Activated CD4-positive, CD25-positive, alpha-beta regulatory T cell treated with anti-CD3 and anti-CD28 coated beads, Interleukin-2, amount 50 U/mL, for 72 hours (primary cell): ENCODE results near the gene NFIC.
A peak's percentile ranks its signal among the peaks of the same experiment; 100 is the strongest.
"Not testable (repeated sequence)": the region's sequence is repeated elsewhere in the genome, so short reads cannot be mapped to it uniquely, and the experiment has no call there.

Source experiments
- DNase-seq: peaks from one replicate; pipeline ENCODE4 v3.0.0; 2021

NFIC gene

DNA sequence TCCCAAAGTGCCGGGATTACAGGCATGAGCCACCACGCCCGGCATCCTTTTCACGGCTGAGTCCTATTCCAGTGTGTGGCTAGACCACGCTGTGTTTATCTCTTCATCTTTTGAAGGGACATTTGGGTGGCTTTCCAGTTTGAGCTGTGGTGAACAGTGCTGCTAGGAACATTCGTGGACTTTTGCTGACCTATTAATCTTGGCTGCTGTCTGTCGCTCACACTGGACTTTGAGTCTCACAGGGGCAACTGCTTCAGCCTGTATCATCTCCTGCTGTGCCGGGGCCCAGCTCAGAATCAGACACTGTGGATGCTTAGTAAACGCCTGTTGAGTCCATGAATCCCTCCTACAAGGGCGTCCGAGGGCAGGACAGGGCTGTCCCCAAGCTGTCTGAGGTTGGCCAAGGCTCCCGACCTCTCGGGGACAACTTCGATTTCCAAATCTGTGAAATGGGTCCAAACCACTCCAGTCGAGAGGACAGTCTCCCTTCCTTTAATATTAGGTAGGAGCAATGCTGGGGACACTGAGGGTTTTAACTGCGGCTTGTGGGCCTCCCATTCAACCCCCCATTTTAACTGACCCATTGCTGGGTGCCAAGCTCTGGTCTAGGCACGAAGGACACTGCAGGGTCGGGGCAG, 65.5 kb downstream of the NFIC start:
- no peak for DNase-seq

DNA sequence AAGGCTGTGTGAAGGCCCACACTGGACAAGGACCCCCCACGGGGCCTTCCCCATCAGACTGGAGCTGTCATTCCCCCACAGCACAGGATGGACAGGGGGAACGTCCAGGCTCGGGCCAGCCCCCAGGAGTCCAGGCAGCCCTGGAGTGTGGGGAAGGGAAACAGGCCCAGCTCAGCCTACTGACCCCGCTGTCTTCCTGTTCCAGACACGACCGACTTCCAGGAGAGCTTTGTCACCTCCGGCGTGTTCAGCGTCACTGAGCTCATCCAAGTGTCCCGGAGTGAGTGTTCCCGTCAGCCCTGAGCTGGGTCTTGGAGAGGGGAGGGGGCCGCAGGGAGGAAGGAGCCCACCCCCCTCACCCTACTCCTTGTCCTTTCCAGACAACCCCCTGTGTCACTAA, 66.9 kb downstream of the NFIC start:
- DNase-seq: no peak

DNA sequence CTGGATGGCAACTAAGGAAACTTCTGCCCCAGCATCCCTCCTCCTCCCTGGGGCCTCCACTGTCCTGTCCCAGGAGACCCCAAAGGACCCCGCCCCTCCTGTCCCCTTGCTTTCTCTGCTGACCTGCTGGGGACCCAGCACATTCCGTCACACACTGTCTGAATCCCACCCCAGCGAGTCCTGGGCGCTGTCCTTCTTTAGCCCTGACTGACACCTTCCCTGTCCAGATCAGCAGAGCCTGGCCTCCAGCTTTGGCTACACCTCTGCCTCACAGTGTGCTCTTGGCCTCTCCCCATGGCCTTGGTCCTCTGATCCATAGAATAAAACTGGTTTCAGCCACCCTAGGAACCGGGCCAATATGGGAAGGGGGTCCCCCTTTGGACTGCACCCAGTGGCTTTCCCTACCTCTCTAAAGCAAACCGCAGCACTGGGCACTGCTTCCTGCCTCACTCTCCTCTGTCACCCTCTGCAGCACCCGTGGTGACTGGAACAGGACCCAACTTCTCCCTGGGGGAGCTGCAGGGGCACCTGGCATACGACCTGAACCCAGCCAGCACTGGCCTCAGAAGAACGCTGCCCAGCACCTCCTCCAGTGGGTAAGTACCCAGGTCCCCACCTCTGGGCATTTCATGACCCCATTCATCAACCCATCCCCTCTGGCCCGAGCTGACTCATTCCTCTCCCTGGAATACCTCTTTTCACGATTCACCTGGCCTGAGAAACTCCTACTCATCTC, 67.6 kb downstream of the NFIC start:
- no peak for DNase-seq

DNA sequence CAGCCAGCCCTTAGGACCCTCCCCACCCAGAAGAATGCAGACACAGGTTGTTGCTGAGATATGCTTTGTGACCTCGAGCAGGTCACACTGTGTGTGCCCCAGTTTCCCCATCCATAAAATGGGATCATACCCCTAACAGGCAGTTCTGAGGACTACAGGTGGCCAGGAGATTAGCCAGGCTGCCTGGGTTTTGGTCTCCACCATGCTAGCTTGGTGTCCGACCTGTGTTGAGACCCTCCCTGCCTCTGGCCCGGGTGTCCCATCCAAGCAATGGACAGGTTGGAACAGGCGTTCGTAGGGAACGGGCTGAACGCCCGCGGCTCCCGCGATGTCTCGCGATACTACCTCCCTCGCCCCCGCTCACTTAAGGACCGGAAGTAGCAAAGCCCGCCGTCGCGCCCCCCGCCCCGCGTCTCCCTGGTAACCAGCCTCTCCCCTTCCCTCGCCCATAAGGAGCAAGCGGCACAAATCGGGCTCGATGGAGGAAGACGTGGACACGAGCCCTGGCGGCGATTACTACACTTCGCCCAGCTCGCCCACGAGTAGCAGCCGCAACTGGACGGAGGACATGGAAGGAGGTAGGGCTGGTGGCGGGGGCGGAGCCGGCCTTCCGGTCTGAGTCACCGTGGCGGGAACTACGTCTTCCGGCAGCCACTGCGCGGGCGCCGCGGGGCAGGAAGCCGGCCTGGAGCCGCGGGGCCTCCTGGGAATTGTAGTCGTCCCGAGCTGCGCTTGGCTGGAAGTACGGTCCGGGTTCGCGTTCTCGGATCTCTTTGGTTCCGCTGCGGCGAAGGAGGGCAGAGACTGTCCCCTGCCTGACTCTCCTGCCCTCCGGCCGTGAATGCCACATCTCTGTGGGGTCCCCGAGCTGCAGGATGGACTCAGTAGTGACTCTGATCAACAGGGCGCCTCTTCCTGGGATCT, 68.5 kb downstream of the NFIC start:
- DNase-seq: peak; percentile 98

DNA sequence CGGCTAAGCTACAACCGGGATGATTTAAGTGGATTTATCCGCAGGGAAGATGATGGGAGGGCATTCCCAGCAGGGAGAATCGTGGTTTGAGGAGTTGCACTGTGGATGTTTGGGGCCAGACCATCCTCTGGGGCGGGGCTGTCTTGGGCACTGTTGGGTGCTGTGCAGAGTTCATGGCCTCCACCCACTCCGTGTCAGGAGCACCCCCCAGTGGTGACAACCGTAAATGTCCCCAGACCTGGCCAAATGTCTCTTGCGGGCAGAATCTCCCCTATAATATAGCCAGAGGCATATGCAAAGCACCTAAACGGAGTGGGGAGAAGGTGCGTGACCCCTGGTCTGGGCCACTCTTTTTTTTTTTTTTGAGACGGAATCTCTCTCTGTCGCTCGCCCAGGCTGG, 73.7 kb downstream of the NFIC start:
- DNase-seq: peak; percentile 61

DNA sequence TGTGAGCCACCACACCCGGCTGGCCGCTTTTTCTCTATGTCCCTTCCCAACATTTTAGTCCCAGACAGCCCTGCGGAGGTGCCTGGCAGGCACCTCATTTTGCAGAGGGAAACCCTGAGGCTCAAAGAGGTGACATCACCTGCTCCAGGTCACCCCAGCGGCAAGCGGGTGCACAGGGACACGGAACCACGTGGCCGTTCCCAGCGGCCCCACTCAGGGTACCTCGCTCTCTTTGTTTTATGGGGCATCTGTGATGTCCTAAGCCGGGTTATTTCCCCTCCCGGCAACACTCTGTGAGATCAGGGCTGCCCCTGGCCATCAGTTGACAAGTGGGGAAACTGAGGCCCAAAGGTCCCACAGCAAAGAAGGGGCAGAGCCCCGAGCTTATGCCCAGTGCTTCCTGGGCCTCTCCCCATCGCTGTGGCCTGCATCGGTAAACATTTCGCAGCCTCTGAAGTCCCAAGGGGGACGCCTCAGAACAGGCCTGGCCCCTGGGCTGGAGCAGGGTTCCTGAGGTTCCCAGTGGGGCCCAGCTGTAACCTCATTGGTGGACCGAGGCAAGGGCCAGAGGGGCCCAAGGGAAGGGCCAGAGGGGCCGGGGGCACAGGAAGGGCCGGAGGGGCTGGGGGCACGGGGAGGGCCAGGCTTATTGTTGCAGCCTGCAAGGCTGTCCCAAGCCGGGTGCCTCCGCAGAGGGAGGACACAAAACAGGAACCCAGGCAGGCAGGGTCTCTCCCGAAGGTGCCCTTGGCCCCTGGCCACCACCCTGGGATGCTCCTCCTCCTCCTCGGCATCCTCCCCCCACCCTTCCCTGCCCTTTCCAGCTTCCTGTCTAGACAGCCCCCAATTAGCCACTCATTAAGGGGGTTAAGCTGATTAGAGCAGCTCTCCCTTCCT, 75.0 kb downstream of the NFIC start:
- no peak for DNase-seq

DNA sequence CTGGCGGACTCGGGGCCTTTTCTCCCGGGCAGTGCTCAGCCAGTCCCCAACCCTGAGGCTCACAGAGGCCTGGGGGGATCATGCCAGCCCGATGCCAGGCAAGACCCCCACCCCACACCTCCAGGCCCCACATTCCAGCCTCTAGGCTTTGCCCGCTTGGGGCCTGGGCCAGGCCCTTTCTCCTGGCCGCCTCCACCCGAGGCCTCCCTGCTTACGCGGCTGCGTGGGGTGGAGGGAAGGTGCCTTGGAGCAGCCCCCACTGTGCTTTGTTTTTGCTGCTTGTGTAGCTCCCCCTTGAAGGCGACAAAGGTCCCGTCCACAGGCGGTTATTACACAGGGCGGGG, 75.6 kb downstream of the NFIC start:
- no peak for DNase-seq

DNA sequence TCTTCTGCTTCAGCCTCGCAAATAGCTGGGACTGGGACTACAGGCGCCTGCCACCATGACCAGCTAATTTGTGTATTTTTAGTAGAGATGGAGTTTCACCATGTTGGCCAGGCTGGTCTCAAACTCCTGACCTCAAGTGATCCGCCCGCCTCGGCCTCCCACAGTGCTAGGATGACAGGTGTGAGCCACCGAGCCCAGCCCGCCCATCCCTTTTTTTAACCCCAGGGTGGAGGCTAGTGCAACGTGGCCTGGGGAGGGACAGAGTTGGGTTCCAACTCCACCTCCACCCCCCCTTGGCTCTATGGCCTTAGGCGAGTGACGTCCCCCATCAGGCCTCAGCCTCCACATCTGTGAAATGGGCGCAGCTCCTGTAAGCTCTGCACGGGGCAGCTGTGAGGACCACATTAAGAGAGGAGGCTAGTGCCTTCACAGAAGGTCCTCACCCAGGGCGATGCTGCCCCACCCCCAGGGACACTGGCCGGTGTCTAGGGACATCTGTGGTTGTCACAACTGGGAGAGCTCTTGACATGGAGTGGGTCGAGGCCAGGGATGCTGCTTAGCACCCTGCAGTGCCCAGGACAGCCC, 76.2 kb downstream of the NFIC start:
- no peak for DNase-seq

DNA sequence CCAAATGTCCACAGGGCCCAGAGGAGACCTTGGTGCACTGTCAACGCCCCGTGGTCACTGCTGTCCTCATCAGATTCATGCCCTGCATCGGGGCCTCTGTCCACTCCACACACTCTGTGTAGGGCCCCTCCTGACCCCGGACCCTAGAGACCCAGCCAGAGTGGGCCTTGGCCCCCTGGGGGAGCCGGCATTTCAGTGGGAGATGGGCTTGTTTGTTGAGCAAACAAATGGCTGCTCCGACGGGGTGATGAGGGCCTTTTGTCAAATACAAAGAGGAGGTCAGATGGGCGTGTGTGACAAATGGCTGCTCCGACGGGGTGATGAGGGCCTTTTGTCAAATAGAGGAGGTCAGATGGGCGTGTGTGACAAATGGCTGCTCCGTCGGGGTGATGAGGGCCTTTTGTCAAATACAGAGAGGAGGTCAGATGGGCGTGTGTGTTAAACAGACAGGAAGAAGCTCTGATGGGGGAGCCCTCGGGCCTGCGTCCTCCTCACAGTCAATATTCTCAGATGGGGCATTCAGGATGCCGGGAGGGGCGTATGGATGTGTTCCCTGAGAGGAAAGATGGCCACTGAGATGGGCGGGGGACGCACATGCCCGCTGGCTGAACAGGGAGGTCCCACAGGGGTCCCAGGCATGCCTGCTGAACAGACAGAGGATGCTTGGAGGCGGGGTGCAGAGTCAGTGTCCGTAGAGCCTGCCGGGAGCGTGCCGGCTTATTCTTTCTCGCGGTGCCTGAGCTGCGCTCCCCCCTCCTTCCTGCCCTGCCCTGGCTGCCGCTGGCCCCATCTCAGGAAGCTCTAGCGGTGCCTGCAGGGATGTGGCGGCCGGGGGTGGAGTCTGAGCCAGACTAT, 77.7 kb downstream of the NFIC start:
- no peak for DNase-seq

DNA sequence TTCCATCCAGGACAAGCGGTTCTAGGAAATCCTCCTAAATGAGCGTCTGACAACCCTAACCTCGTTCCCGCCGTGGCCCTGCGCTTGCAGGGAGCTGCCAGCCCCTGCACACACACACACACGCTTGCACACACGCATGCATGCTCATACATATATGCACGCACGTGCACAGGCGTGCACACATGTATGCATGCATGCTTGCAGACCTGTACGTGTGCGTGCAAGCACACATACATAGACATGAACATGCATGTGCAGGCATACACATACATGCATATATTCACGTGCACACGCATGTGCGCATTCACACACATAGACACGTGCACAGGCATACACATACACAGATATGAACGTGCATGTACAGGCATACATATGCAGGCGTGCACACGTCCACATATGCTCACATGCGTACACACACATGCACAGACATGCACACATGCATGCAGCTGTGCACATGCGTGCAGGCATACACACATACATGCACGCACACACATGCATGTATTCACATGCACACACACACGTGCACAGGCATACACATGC, 78.4 kb downstream of the NFIC start:
- no peak for DNase-seq

DNA sequence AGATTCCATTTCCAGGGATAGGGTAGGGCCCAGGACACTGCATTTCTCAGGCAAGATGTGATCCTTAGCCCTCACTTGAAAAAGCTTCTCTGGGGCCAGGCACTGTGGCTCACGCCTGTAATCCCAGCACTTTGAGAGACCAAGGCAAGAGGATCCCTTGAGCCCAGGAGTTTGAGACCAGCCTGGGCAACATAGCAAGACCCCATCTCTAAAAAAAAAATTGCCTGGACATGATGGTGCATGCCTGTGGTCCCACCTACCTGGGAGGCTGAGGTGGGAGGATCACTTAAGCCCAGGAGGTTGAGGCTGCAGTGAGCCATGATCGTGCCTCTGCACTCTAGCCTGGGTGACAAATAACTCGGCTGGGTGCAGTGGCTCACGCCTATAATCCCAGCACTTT, 80.3 kb downstream of the NFIC start:
- not testable (repeated sequence) for DNase-seq

DNA sequence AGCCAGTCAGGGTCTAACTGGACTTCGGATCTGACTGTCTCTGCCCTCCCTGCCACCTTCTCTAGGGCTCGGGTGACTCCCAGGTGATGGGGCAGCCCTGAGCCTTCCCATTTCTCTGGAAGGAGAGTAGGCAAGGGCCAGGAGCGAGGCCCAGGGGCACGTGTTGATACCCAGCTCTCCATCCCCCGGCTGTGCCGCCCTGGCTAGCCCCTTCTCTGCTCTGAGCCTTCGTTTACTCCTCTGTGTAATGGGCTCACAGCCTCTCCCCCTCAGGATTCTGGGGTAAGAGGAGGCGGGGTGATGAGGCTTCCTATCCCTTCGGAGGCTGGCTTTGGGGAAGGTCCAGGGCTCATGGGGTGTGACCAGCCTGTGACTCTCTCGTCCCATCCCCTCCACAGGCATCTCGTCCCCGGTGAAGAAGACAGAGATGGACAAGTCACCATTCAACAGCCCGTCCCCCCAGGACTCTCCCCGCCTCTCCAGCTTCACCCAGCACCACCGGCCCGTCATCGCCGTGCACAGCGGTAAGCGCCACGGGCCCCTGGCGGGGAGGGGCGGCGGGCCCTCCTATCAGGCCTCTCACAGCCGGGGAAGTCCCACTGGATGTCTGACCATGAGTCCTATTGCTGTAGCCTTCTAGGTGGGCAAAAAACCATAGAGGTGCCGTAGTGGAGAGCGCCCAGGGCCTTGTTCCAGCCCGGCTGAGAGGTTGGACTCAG, 82.4 kb downstream of the NFIC start:
- DNase-seq: no peak

DNA sequence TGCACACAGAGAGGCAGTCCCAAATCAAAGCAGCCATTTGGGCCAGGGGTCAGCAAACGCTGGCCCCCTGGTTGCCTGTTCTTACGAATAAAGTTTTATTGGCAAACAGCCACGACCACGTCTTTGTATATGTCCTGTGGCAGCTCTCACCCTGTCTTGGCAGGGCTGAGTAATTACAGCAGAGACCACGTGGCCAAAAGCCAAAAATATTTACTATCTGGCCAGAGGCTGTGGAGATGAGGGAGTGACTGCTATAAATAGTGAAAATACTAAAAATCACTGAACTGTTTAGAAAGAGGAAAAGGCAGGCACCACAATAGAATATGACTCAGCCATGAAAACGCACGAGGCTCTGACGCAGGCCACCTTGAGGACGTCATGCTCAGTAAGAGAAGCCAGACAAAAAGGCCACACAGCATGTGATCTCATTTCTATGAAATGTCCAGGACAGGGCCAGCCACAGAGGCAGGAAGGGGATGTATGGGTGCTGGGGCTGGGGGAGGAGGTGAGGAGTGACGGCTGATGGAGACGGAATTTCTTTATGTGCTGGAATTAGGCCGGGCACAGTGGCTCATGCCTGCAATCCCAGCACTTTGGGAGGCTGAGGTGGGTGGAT, 84.5 kb downstream of the NFIC start:
- DNase-seq: no peak

DNA sequence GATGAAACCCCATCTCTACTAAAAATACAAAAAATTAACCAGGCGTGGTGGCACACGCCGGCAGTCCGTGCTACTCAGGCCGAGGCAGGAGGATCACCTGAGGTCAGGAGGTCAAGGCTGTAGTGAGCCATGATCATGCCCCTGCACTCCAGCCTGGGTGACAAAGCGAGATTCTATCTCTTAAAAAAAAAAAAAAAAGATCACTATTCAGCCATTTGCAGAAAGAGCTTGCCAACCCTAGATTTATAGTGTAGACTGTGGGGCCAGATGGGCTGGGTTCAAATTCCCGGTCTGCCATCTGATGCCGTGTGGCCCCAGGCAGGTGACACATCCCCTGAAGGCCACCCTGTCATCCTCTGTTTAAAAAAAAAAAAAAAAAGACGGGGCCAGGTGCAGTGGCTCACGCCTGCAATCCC, 85.1 kb downstream of the NFIC start:
- DNase-seq: no peak

DNA sequence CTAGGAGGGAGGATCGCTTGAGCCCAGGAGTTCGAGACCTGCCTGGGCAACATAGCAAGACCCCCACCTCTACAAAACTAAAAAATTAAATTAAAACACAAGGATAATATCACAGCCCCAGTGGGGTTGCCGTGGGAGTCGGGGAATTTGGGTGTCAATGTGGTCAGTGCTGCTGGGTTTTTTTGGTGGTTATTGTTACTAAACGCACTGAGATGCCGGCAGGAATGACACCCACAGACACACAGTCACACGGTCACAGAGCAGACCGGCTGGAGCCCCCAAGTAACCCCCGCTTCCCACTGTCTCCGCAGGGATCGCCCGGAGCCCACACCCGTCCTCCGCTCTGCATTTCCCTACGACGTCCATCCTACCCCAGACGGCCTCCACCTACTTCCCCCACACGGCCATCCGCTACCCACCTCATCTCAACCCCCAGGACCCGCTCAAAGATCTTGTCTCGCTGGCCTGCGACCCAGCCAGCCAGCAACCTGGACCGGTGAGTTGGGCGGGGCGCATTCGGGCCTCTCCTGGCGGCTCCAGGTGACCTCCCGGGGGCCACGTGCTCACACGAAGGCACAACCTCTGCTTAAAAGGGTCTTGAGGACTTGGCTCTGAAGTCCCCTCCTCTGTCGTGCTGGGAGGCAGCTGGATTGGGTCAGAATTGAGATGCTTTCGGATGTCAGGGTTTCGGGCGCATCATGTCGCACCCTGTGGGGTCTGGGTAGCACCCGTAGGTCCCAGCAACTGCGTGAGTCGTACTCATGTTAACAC, 86.0 kb downstream of the NFIC start:
- no peak for DNase-seq

DNA sequence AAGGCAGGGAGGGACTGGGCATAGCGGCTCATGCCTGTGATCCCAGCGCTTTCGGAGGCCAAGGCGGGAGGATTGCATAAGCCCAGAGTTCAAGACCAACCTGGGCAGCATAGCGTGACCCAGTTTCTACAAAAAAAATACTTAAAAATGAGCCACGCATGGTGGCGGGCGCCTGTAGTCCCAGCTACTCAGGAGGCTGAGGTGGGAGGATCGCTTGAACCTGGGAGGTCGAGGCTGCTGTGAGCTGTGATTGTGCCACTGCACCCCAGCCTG, 86.5 kb downstream of the NFIC start:
- DNase-seq: not testable (repeated sequence)

DNA sequence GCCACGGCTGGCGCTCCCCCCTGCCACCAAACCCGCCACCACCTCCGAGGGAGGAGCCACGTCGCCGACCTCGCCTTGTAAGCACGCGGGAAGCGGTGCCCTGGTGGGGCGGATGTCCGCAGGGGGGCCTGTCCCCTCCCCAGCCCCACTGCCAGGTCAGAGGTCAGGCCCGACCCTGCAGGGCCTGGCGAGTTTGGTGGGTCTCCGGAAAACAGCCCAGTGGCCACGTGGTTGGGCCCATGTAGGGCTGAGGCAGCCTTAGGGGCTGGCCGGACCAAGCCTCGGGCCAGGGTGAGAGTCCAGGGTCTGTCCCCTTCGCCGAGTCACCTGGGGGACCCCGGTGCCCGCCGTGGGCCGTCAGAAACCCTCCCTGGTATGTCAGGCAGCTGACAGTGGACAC, 87.5 kb downstream of the NFIC start:
- DNase-seq: no peak

DNA sequence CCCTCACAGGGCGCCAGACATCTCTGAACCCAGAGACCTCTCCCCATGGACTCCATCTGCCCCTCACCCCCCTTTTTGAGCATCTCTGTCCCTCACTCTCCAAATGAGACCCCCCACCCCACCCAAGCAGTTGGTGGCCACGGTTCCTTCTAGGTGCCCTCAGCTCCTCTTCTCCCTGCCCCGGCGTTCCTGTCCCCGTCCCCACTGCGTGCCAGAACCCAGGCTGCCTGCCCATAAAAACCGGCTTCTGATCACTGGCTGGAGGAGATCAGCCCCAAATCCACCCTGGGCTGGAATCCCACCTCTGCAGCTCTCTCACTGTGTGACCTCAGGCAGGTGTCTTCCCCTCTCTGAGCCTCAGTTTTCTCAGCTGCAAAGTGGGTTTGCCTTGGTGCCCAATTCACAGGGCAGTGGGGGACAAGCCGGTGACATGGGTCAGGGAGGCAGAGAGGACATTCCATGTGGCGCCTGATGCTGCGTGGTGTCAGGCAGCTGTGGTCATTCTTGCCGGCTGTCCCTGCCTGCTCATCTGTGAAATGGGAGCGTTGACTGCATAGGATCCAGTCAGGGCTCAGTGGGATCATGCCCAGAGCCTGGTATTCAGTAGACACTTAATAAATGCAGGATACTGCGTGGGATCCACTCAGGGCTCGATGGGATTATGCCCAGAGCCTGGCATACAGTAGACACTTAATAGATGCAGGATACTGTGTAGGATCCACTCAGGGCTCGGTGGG, 88.4 kb downstream of the NFIC start:
- no peak for DNase-seq
